HepG2 (cell line): ENCODE results near the gene ZBTB9. TPM values are rescaled to one million over a fixed set of nuclear protein-coding genes. Genes with fewer than 3 reads are reported as not detected.

Experiments
- ADNP ChIP-seq: sonication (generic); formaldehyde crosslinking; IDR thresholded peaks from 2 replicates; pipeline ENCODE4 v1.4.0; 2020; ENCODE audit warnings: missing genetic modification reagents
- ARNT2 ChIP-seq: sonication (generic); formaldehyde crosslinking; IDR thresholded peaks from 2 replicates; pipeline ENCODE4 v1.8.0; 2022; ENCODE audit warnings: mild to moderate bottlenecking, low read depth, missing genetic modification reagents, moderate library complexity
- BCL6 ChIP-seq: IDR thresholded peaks from 2 replicates; pipeline ENCODE4 v1.6.1; 2016; ENCODE audit warnings: missing genetic modification reagents, missing compliant biosample characterization
- CBX2 ChIP-seq, 2 experiments: fragments of 200-600 bp in 1 of 2; sonication (generic); formaldehyde crosslinking in 1 of 2; IDR thresholded peaks; 2 replicates each; pipeline versions ENCODE4 v1.7.0 to v1.8.1; 2018 to 2022; ENCODE audit warnings: low read depth in 2 of 2, low read length in 1 of 2, mild to moderate bottlenecking in 1 of 2, missing genetic modification reagents in 1 of 2
- CEBPB ChIP-seq: IDR thresholded peaks from 2 replicates; pipeline ENCODE4 v1.6.1; 2011; ENCODE audit warnings: low read depth, low read length, improper control_type of control experiment, borderline replicate concordance
- ELF4 ChIP-seq: sonication (generic); formaldehyde crosslinking; IDR thresholded peaks from 2 replicates; pipeline ENCODE4 v1.5.0; 2020; ENCODE audit warnings: missing genetic modification reagents, mild to moderate bottlenecking, moderate library complexity, borderline replicate concordance
- GRHL1 ChIP-seq: sonication (generic); formaldehyde crosslinking; conservative IDR thresholded peaks from 2 replicates; pipeline ENCODE4 v1.8.0; 2022; ENCODE audit warnings: missing genetic modification reagents
- HNRNPUL1 ChIP-seq: fragments of 200-400 bp; formaldehyde crosslinking; IDR thresholded peaks from 2 replicates; pipeline ENCODE4 v1.6.1; 2017; ENCODE audit warnings: low read depth, mild to moderate bottlenecking, low read length, moderate library complexity
- ISL2 ChIP-seq: sonication (generic); formaldehyde crosslinking; IDR thresholded peaks from 2 replicates; pipeline ENCODE4 v1.5.0; 2020; ENCODE audit warnings: missing genetic modification reagents
- MEIS1 ChIP-seq: sonication (generic); formaldehyde crosslinking; IDR thresholded peaks from 2 replicates; pipeline ENCODE4 v1.9.0; 2021; ENCODE audit warnings: mild to moderate bottlenecking, missing genetic modification reagents, moderate library complexity, borderline replicate concordance
- MIXL1 ChIP-seq: IDR thresholded peaks from 2 replicates; pipeline ENCODE4 v1.6.1; 2016
- NFATC3 ChIP-seq: sonication (generic); formaldehyde crosslinking; IDR thresholded peaks from 2 replicates; pipeline ENCODE4 v1.5.1; 2020; ENCODE audit warnings: mild to moderate bottlenecking, missing genetic modification reagents
- RFX5 ChIP-seq: IDR thresholded peaks from 2 replicates; pipeline ENCODE4 v1.6.1; 2011; ENCODE audit warnings: low read depth, low read length, improper control_type of control experiment
- SKI ChIP-seq: fragments of 450-650 bp; IDR thresholded peaks from one replicate; pipeline ENCODE4 v1.6.1; 2018; ENCODE audit warnings: mild to moderate bottlenecking; ENCODE audit not compliant: partially characterized antibody
- SNAI1 ChIP-seq: sonication (generic); formaldehyde crosslinking; IDR thresholded peaks from 2 replicates; pipeline ENCODE4 v1.5.0; 2020; ENCODE audit warnings: mild to moderate bottlenecking, missing genetic modification reagents, borderline replicate concordance
- SP140L ChIP-seq: sonication (generic); formaldehyde crosslinking; IDR thresholded peaks from 2 replicates; pipeline ENCODE4 v1.4.0; 2020; ENCODE audit warnings: missing genetic modification reagents, borderline replicate concordance
- TARDBP ChIP-seq: sonication (generic); formaldehyde crosslinking; IDR thresholded peaks from 2 replicates; pipeline ENCODE4 v1.8.0; 2022; ENCODE audit warnings: mild to moderate bottlenecking, missing genetic modification reagents
- TBX2 ChIP-seq: sonication (generic); formaldehyde crosslinking; IDR thresholded peaks from 2 replicates; pipeline ENCODE4 v1.5.0; 2020; ENCODE audit warnings: missing genetic modification reagents, mild to moderate bottlenecking, borderline replicate concordance
- TMF1 ChIP-seq: sonication (generic); formaldehyde crosslinking; IDR thresholded peaks from 2 replicates; pipeline ENCODE4 v1.8.1; 2022; ENCODE audit warnings: low read depth, missing genetic modification reagents
- ZKSCAN5 ChIP-seq: sonication (generic); formaldehyde crosslinking; IDR thresholded peaks from 2 replicates; pipeline ENCODE4 v1.5.1; 2020; ENCODE audit warnings: mild to moderate bottlenecking, missing genetic modification reagents
- ZNF382 ChIP-seq: sonication (generic); formaldehyde crosslinking; IDR thresholded peaks from 2 replicates; pipeline ENCODE4 v1.5.0; 2020; ENCODE audit warnings: missing genetic modification reagents, mild to moderate bottlenecking, borderline replicate concordance
- ZNF484 ChIP-seq: sonication (generic); formaldehyde crosslinking; IDR thresholded peaks from 2 replicates; pipeline ENCODE4 v1.5.1; 2020; ENCODE audit warnings: mild to moderate bottlenecking, low read depth, missing genetic modification reagents, borderline replicate concordance
- ZNF563 ChIP-seq: sonication (generic); formaldehyde crosslinking; IDR thresholded peaks from 2 replicates; pipeline ENCODE4 v1.8.0; 2022; ENCODE audit warnings: mild to moderate bottlenecking, moderate library complexity, missing genetic modification reagents
- ZNF614 ChIP-seq: IDR thresholded peaks from 2 replicates; pipeline ENCODE4 v1.6.1; 2018; ENCODE audit warnings: missing biosample characterization, missing genetic modification reagents, inconsistent platforms, borderline replicate concordance
- ZNF672 ChIP-seq: sonication (generic); formaldehyde crosslinking; IDR thresholded peaks from 2 replicates; pipeline ENCODE4 v1.8.1; 2022; ENCODE audit warnings: missing genetic modification reagents
- ZNF780A ChIP-seq: sonication (generic); formaldehyde crosslinking; IDR thresholded peaks from 2 replicates; pipeline ENCODE4 v1.8.0; 2022; ENCODE audit warnings: mild to moderate bottlenecking, missing genetic modification reagents, moderate library complexity
- ZNF816 ChIP-seq: sonication (generic); formaldehyde crosslinking; IDR thresholded peaks from 2 replicates; pipeline ENCODE4 v1.8.0; 2022; ENCODE audit warnings: missing genetic modification reagents, mild to moderate bottlenecking, borderline replicate concordance
- polyA plus RNA-seq, 8 experiments: library from polyadenylated mRNA; depleted of rRNA in 3 of 8; stranded (reverse) in 7 of 8; unstranded in 1 of 8; fragments of >200 nt; fragmentation: Illumina TruSeq in 4 of 8; extraction: Trizol in 4 of 8; gene quantifications; 2 replicates each; pipeline versions ENCODE4 v1.2.1 to v1.2.3, GENCODE V29; 2011 to 2016; ENCODE audit warnings: low read depth in 4 of 8, missing spikeins in 1 of 8, mixed read lengths in 1 of 8; ENCODE audit not compliant: insufficient read depth in 1 of 8
- total RNA-seq, 5 experiments: library from RNA; depleted of rRNA; stranded (reverse); fragments of >200 nt; fragmentation: Illumina TruSeq; extraction: Trizol; gene quantifications; 2 replicates each; pipeline ENCODE4 v1.2.3, GENCODE V29; 2016; ENCODE audit warnings: low read depth in 1 of 5
- TF ChIP-seq, protein P1 (sequence below): sonication (generic); formaldehyde crosslinking; IDR thresholded peaks from 2 replicates; pipeline ENCODE4 v1.8.0; 2022; ENCODE audit warnings: low read depth, missing genetic modification reagents

ZBTB9 gene
- total and polyA plus RNA-seq, 2 of the 13 experiments (the other 11 are each of a cell fraction or from before 2014, with no cell fraction given): 5.3 to 9.2 TPM

DNA sequence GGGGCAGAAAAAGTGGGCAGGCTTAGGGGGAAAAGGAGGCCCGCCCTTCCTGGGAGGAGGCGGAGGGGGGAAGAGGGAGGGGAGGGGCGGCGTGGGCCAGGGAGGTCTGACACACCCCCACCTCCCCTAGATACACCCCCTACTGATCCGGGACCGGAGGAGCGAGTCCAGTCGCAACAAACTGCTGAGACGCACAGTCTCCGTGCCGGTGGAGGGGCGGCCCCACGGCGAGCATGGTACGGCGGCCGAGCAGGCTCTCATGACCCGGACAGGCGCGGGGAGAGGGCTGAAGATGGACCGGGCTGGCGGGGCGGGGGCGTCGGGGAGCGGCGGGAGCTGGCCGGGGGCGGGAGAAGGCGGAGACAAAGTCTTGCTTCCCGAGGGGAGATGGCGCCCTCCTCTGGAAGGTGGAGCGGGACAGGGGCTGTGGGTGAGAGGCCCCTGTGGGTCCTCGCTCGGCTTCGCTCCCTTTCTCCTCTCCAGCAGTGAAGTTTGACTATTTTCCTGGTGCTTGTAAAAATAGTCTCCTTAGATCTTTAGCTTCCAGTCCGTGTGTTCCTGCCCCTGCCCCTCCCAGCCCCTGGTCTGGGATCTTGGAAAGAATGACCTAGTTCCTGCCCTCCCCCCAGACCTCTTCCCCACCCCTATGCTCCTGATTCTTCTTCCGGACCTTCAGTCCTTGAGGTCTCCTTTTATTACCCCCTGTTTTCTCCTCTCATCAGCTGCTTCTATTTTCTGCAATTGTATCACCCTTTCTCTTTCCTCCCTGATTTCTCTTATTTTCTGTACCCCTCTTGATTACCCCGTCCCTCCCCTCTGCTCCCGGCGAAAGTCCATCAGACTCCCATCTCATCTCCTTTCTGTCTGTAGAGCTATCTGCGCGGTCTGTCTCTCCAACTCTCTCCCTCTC lies 28.5 kb upstream of the ZBTB9 start (continued):
- TF ChIP-seq CBX2 (IDR thresholded peaks at IDR 0.05; ENCODE audit: low read depth, low read length) (no peak), CBX2 (CRISPR knock-in tag; IDR thresholded peaks at IDR 0.05; ENCODE audit: low read depth) (no peak), TARDBP (no peak), ADNP (CRISPR knock-in tag) (no peak), SKI (peak; percentile 21), TMF1 (CRISPR knock-in tag) (no peak), BCL6 (no peak), CEBPB (no peak), MIXL1 (CRISPR knock-in tag) (no peak), GRHL1 (CRISPR knock-in tag) (no peak), ZNF780A (CRISPR knock-in tag) (no peak), ZNF382 (CRISPR knock-in tag) (no peak), ZNF816 (CRISPR knock-in tag) (no peak), SNAI1 (CRISPR knock-in tag) (no peak), ZNF672 (CRISPR knock-in tag) (no peak), ELF4 (CRISPR knock-in tag) (no peak), MEIS1 (CRISPR knock-in tag) (no peak), ZNF484 (CRISPR knock-in tag) (no peak), SP140L (CRISPR knock-in tag) (no peak), ISL2 (no peak), ZNF563 (CRISPR knock-in tag) (no peak; the same call in 1 of the 2 replicates), RFX5 (no peak), ZKSCAN5 (CRISPR knock-in tag) (no peak), TBX2 (CRISPR knock-in tag) (peak; percentile 48; the same call in 1 of the 2 replicates), NFATC3 (CRISPR knock-in tag) (no peak), ZNF614 (CRISPR knock-in tag) (no peak), HNRNPUL1 (no peak), ARNT2 (CRISPR knock-in tag) (no peak)
- TF ChIP-seq, protein P1, sequence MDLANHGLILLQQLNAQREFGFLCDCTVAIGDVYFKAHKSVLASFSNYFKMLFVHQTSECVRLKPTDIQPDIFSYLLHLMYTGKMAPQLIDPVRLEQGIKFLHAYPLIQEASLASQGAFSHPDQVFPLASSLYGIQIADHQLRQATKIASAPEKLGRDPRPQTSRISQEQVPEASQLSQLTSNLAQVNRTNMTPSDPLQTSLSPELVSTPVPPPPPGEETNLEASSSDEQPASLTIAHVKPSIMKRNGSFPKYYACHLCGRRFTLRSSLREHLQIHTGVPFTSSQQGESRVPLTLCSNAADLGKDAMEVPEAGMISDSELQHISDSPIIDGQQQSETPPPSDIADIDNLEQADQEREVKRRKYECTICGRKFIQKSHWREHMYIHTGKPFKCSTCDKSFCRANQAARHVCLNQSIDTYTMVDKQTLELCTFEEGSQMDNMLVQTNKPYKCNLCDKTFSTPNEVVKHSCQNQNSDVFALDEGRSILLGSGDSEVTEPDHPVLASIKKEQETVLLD (CRISPR knock-in tag): peak; percentile 99
